NAMALWA (cell line): ENCODE results near the gene CUL1.
"Not testable (repeated sequence)": the region's sequence is repeated elsewhere in the genome, so short reads cannot be mapped to it uniquely, and the experiment has no call there.

Experiments used
- DNase-seq: peaks from one replicate; pipeline ENCODE4 v3.0.0-alpha.2; 2015; ENCODE audit warnings: low spot score

Gene CUL1

DNA sequence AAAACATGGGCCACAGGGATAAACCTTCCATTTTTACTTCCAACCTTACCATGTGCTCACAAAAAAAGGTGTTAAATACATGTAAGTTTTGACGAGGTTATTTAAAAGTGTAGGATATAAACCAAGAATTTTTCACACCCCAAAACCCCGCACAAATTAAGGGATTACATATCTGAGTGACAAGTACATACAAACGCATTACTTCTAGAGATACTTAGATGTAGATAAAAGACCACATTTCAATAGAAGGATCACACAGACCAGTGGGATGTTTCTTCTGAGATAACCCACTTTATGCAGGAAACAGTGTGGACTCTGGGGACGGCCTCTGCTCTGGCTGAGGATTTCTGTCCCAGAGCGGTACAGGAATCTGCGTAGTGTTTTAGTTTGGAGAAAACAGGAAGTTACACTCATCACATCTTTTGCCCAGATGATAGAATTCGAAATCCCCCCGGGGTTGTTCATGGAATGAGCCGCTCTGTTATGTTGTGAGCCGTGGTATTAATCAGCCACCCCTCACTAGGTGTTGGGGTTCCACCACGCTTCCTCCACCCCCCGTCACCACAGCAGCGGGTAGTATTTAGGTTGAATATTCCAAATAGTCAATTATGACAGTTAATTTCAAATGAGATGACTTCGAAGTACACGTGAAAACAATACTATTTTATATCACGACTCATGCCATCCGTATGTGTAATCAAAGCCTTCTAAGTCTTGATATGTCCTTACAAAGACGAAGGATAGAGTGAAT is 1.3 kb upstream of the CUL1 start:
- DNase-seq, result peak; percentile 59

DNA sequence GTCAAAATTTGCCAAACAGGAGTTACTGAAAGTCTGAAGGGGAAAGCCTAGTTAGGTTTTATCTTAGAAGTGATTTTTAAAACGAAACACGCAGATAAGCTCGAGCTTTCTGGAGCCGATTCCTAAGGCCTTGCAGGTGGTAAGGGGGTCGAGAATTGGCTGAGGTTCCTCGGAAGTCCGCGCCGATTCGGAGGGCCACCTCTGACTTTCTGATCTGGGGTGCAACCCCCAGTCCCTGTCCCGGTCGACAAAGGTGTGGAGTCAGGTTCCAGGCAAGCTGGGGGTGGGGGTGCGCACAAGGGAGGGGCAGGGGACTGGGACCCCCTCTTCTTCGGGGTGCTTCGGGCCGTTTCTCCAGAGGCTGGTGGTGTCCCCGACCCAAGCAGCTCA is 701 bp upstream of the CUL1 start:
- peak; percentile 68 for DNase-seq

DNA sequence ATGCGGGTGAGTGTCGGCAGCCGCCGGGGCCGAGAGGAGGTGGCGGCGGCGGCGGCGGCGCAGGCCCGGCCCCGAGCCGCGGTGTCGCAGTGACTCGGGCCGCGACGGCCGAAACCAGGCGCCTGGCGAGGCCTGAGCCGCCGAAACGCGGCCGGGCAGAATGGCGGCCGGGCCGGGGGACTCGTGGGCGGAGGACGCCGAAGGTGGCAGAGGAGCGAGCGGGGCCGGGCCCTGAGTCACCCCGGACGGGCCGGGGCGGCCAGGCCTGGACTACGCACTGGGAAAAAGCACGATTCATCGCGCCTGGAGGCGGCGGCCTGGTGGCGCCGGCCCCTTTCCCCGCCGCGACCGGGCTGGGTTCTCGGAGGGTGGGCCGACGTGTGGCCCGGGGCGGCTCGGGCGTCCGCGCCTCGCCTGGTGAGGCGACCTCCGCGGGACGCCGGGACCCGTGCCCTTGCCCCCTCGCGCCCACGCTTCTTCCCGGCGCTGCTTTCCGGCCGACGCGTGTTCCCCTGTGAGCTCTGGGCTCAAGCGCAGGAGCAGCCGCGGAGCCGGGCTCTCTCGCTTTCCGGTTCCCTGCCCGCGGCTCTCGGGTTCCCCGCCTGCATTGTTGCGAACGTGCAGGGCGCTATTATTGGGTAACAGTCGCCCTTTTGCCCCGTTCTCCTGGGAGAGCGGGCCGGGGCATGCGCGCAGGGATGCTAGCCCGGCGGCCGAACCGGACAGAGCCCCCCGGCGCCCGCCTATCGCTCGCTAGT is 500 bp downstream of the CUL1 start:
- DNase-seq, result peak; percentile 83

DNA sequence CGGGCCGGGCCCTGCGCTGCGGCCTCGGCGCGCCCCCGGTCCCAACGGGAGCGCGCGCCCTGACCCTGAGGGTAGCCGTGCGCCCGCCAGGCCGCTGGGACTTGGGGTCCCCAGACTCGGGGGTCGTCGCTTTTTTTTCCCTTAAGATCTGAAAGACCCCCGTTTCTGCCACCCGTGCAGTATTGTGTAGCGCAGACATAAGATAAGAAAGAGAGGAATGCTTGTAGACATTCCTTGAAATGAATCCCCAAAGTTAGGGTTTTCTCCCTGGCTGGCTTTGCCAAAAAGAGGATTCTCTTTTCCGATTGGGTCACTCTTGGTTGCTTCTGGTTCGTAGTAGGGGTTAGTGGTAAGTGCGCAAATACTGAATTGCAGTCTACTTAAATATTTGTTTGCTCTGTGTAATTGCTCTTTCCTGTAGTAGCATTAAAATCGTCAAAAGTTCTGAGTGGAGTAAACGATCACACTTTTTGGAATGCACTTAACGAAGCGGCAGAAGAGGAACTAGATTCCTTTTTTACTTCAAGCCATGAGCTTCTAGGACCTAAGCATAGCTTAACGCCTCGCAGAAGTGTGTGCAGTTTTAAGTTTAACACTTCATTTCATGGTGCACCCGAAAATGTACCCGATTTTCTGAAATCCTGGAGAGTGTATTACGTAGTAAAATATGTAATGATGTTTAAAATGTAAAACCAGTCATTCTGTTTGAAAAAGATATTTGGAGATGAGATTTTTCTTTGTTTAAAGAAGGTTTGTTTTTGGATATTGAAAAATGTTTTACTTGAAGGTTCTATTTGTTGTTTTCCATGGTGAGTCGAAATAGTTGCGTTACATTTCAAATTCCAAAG is 1.3 kb downstream of the CUL1 start:
- DNase-seq, result peak; percentile 79

GRCh38 chr7:148700661-148701064 is 2.0 kb downstream of the CUL1 start:
- DNase-seq, result peak; percentile 84

GRCh38 chr7:148701414-148701813 is 2.7 kb downstream of the CUL1 start:
- no peak for DNase-seq

GRCh38 chr7:148702876-148703670 is 4.4 kb downstream of the CUL1 start:
- DNase-seq, result no peak

- not testable (repeated sequence) for DNase-seq
Measured at GRCh38 chr7:148703671-148703962, 4.9 kb downstream of the CUL1 start.

GRCh38 chr7:148704189-148704588 is 5.5 kb downstream of the CUL1 start:
- no peak for DNase-seq

GRCh38 chr7:148704970-148705369 is 6.3 kb downstream of the CUL1 start:
- no peak for DNase-seq

- no peak for DNase-seq
Measured at GRCh38 chr7:148706368-148706767, 7.7 kb downstream of the CUL1 start.

- DNase-seq, result no peak
Measured at GRCh38 chr7:148708026-148708885, 9.6 kb downstream of the CUL1 start.

GRCh38 chr7:148709014-148709413 is 10.3 kb downstream of the CUL1 start:
- DNase-seq, result no peak

GRCh38 chr7:148710426-148710825 is 11.7 kb downstream of the CUL1 start:
- DNase-seq, result not testable (repeated sequence)

GRCh38 chr7:148711191-148712102 is 12.7 kb downstream of the CUL1 start:
- peak; percentile 42 for DNase-seq

- no peak for DNase-seq
Measured at GRCh38 chr7:148712678-148713329, 14.1 kb downstream of the CUL1 start.

DNA sequence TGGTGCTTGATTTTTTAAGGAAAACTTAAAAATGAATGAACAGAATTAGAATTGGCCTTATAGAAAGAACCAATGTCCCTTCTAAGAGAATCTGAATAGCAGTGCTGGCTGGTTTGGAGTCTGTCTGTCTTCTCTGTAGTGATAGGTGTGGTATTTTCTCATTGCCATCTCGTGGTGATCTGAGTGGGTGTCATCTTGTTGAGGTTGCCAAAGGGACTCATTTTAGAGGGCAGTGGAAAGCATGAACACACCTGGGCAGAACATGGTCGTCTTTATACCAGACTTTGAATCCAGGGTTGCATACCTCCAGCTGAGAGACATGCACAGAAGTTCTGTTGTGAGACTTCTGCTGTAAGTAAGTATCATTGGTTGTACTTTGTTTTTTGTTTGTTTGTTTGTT is 15.8 kb downstream of the CUL1 start:
- no peak for DNase-seq

- DNase-seq, result no peak
Measured at GRCh38 chr7:148715027-148715426, 16.3 kb downstream of the CUL1 start.

- no peak for DNase-seq
Measured at GRCh38 chr7:148717266-148717793, 18.6 kb downstream of the CUL1 start.
